ENCODE results near the gene HSPB1.

GRCh38 chr7:76332078-76332477, 29.6 kb downstream of the HSPB1 start:
- TF ChIP-seq CTCF (IDR thresholded peaks at IDR 0.05; ENCODE audit: low read depth, low read length) (no peak), EZH2phosphoT487 (IDR thresholded peaks at IDR 0.05; ENCODE audit: low read depth) (no peak)
